Heart left ventricle (tissue), 16 donors: ENCODE measurements around the gene ZNF578. TPM values are rescaled to one million over a fixed set of nuclear protein-coding genes. Genes with fewer than 3 reads are reported as not detected.
A peak's percentile ranks its signal among the peaks of the same experiment; 100 is the strongest.
"Not testable (repeated sequence)": the region's sequence is repeated elsewhere in the genome, so short reads cannot be mapped to it uniquely, and the experiment has no call there.

Experiments used
- ATAC-seq, 4 donors: fragments of 200-7000 bp; cut with Tn5 transposase; one replicate each; pipeline ENCODE4 v1.9.1; 2020 to 2022; ENCODE audit warnings: moderate library complexity in 4 of 4, mild to moderate bottlenecking in 3 of 4, moderate number of reproducible peaks in 1 of 4
- DNase-seq, 5 donors: peaks; one replicate each; pipeline ENCODE4 v3.0.0-alpha.2; 2020
- H3K27ac ChIP-seq, 12 donors: fragments of 200-600 bp; sonication (generic) in 4 of 12; one replicate each; pipeline versions ENCODE4 v1.5.0 to v1.8.0; 2016 to 2022; ENCODE audit warnings: mild to moderate bottlenecking in 2 of 12
- H3K27me3 ChIP-seq, 9 donors: fragments of 200-600 bp; sonication (generic) in 2 of 9; one replicate each; pipeline versions ENCODE4 v1.5.1 to v1.8.0; 2016 to 2022; ENCODE audit warnings: mild to moderate bottlenecking in 3 of 9
- H3K36me3 ChIP-seq, 9 donors: fragments of 200-600 bp; sonication (generic) in 2 of 9; one replicate each; pipeline versions ENCODE4 v1.5.0 to v1.8.0; 2018 to 2022; ENCODE audit warnings: mild to moderate bottlenecking in 2 of 9
- H3K4me1 ChIP-seq, 12 donors: fragments of 200-600 bp; sonication (generic) in 4 of 12; one replicate each; pipeline versions ENCODE4 v1.5.0 to v1.8.0; 2016 to 2022; ENCODE audit warnings: mild to moderate bottlenecking in 3 of 12
- H3K4me3 ChIP-seq, 12 donors: fragments of 200-600 bp; sonication (generic) in 4 of 12; one replicate each; pipeline versions ENCODE4 v1.5.0 to v1.8.0; 2017 to 2022; ENCODE audit warnings: mild to moderate bottlenecking in 9 of 12, moderate library complexity in 4 of 12
- H3K9me3 ChIP-seq, 12 donors: fragments of 200-600 bp; sonication (generic) in 4 of 12; one replicate each; pipeline versions ENCODE4 v1.5.0 to v1.8.0; 2016 to 2022; ENCODE audit warnings: mild to moderate bottlenecking in 1 of 12
- POLR2A ChIP-seq, 2 donors: fragments of 450-650 bp; IDR thresholded peaks; one replicate each; pipeline ENCODE4 v1.6.1; 2017; ENCODE audit warnings: antibody characterized with exemption in 2 of 2, mild to moderate bottlenecking in 2 of 2, moderate library complexity in 2 of 2
- WGBS, 4 donors: extraction: QIAGEN DNeasy Blood & Tissue Kit in 2 of 4; methylation state at CpG; one replicate each; pipeline versions ENCODE4 v1.1.5 to v1.1.7; 2013 to 2018; 5-methylcytosine and 5-hydroxymethylcytosine counted together
- intact Hi-C, 10 donors: fragments of 100-400 bp; cut with DNase I; formaldehyde crosslinking; loops; one replicate each; pipeline versions ENCODE4 v1.11.1 to v1.14.2; 2022
- polyA plus RNA-seq, 2 donors: library from polyadenylated mRNA; stranded (reverse); fragments of 200-250 nt; gene quantifications; one replicate each; pipeline ENCODE4 v1.2.3, GENCODE V29; 2013
- total RNA-seq, 9 donors: library from RNA; depleted of rRNA in 2 of 9; stranded (reverse); fragments of >200 nt in 2 of 9; fragmentation: NEBNext Ultra II Directional in 3 of 9; extraction: Animal tissue kit (Norgen Biotek cat#: 25700) in 3 of 9; gene quantifications; one replicate each; pipeline versions ENCODE4 v1.1.0 to v1.2.4, GENCODE V29; 2016 to 2023
- TF ChIP-seq, protein P1 (sequence below), 12 donors: fragments of 200-600 bp; sonication (generic) in 4 of 12; IDR thresholded peaks; one replicate each; pipeline versions ENCODE4 v1.5.0 to v1.8.0; 2018 to 2022; ENCODE audit warnings: antibody characterized with exemption in 12 of 12, mild to moderate bottlenecking in 5 of 12
- donor health status: ischemic (EF 13 %, LVEDD 7.1; RV severe dilation, severe dysfunction).
- donor health status: healthy with polysubstance abuse.
- donor health status: DM: no; HTN: yes; CAD: no.
- donor health status: DM: no; HTN: no; CAD: no.
- donor health status: ischemic (EF 25% LVEDD 6.9; RV normal size, moderate dysfunction).
- donor health status: ischemic (EF 25% LVEDD 5.7; RV mildly dilated, moderate dysfunction).
- donor health status: healthy.
- donor health status: DM: yes; HTN: yes; CAD: no.
- donor health status: ischemic (EF 35%, LVEDD 5.7; RV mildly dilated, moderate dysfunction).
- donor health status: nonischemic (EF 11% LVEDD 7.7; RV severe dilation, severe dysfunction).
- donor health status: DM: yes; HTN: yes; CAD: no.
- donor health status: PGD.
- donor health status: ischemic (EF 29% LVEDD 5.4; RV normal size, mild dysfunction).
- donor health status: nonischemic (EF 23%, LVEDD 6.1; RV moderate dilation, normal function).

Gene ZNF578
- total and polyA plus RNA-seq, 11 donors, result 0.64 to 4.7 (median 2.0) TPM

DNA sequence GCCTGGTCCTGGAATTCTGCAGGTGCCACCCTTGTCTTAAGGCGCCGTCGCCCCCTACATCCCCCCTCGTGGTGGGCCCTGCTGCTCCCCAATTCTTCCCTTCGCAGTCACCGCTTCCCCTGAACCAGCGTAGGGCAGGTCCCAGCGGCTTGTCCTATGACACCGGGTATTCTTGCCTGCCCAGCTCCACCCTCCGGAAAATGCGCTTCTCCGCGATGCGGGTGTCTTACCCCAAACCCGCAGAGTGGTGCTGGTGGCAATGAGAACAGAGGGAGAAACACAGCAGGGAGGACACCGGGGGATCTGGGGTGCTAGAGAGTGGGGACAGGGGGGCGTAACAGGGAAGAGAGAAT is 83.1 kb downstream of the ZNF578 start:
- no peaks in the 10 kb centered on the region for H3K9me3 ChIP-seq
- ATAC-seq (peak in 3 of 4 donors; percentile 11 to 35 (median 20)), DNase-seq (peak in 2 of 5 donors; percentile 32 to 66)
- H3K4me1 ChIP-seq, result peaks cover 0 to 33% (median 14%) of the 10 kb centered on the region in 12 donors
- intact Hi-C loops, result no loop called here
- peaks cover 0 to 21% (median 10%) of the 10 kb centered on the region in 9 donors for H3K36me3 ChIP-seq
- no peak for TF ChIP-seq POLR2A (IDR thresholded peaks at IDR 0.05)
- TF ChIP-seq, protein P1, sequence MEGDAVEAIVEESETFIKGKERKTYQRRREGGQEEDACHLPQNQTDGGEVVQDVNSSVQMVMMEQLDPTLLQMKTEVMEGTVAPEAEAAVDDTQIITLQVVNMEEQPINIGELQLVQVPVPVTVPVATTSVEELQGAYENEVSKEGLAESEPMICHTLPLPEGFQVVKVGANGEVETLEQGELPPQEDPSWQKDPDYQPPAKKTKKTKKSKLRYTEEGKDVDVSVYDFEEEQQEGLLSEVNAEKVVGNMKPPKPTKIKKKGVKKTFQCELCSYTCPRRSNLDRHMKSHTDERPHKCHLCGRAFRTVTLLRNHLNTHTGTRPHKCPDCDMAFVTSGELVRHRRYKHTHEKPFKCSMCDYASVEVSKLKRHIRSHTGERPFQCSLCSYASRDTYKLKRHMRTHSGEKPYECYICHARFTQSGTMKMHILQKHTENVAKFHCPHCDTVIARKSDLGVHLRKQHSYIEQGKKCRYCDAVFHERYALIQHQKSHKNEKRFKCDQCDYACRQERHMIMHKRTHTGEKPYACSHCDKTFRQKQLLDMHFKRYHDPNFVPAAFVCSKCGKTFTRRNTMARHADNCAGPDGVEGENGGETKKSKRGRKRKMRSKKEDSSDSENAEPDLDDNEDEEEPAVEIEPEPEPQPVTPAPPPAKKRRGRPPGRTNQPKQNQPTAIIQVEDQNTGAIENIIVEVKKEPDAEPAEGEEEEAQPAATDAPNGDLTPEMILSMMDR (IDR thresholded peaks at IDR 0.05), result no peak
- WGBS, 4 donors, result 13 to 23% (median 14%) methylated on average over 17 of the region's 17 CpGs
- peak overlapping the region in 11 of 12 donors; percentile 49 to 83 (median 71) for H3K27ac ChIP-seq
- peak overlapping the region; percentile 24 to 71 (median 58) for H3K4me3 ChIP-seq
- no peaks in the 10 kb centered on the region for H3K27me3 ChIP-seq

- H3K4me3 ChIP-seq, H3K27me3 ChIP-seq, H3K27ac ChIP-seq, DNase-seq, intact Hi-C loops, H3K9me3 ChIP-seq, ATAC-seq: not testable (repeated sequence)
- H3K4me1 ChIP-seq, result peaks cover 0 to 34% (median 10%) of the 10 kb centered on the region in 12 donors
- WGBS, 4 donors, result 58 to 74% (median 67%) methylated on average over 4 of the region's 4 CpGs
- peaks cover 0 to 24% (median 8%) of the 10 kb centered on the region in 9 donors for H3K36me3 ChIP-seq
These were observed 85.5 kb downstream of the ZNF578 start for GRCh38 chr19:52538815-52539214.

GRCh38 chr19:52541176-52541575 is 87.8 kb downstream of the ZNF578 start:
- ATAC-seq, DNase-seq, H3K27me3 ChIP-seq, H3K4me3 ChIP-seq, intact Hi-C loops, H3K27ac ChIP-seq, H3K9me3 ChIP-seq: not testable (repeated sequence)
- WGBS, 4 donors, result 94 to 99% (median 97%) methylated on average over 5 of the region's 5 CpGs
- Histone ChIP-seq H3K4me1 (peaks cover 0 to 18% (median 0%) of the 10 kb centered on the region in 12 donors), H3K36me3 (peaks cover 0 to 46% (median 31%) of the 10 kb centered on the region in 9 donors)

DNA sequence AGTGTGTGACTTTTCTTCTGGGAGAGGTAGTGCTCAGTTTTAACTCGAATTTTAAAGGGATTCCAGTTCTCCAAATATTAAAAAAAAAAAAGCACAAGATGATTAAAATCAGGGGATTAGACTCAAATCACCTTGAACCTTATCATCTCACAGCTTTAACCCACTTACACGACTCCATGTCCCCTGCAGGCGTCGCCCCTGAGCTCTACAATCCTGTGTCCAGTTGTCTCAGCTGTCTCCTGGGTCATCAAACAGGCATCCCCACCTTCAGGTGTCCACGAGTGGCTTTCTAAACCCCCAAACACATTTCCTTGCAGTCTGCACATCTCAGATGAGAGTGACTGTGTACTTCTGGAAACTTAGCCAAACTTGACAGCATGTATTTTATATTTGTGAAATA is 88.3 kb downstream of the ZNF578 start:
- intact Hi-C loops, result no loop called here
- ATAC-seq, result no peak
- no peak overlapping the region for H3K27ac ChIP-seq
- H3K4me3 ChIP-seq, result no peak overlapping the region
- TF ChIP-seq POLR2A (IDR thresholded peaks at IDR 0.05), result no peak
- TF ChIP-seq, protein P1 (IDR thresholded peaks at IDR 0.05), result no peak
- no peaks in the 10 kb centered on the region for H3K27me3 ChIP-seq
- DNase-seq, result no peak
- peaks cover 0 to 50% (median 35%) of the 10 kb centered on the region in 9 donors for H3K36me3 ChIP-seq
- peaks cover 0 to 14% (median 0%) of the 10 kb centered on the region in 12 donors for H3K4me1 ChIP-seq
- 82 to 91% (median 87%) methylated on average over 5 of the region's 5 CpGs for WGBS, 4 donors
- H3K9me3 ChIP-seq, result peaks cover 0 to 4% (median 0%) of the 10 kb centered on the region in 12 donors

DNA sequence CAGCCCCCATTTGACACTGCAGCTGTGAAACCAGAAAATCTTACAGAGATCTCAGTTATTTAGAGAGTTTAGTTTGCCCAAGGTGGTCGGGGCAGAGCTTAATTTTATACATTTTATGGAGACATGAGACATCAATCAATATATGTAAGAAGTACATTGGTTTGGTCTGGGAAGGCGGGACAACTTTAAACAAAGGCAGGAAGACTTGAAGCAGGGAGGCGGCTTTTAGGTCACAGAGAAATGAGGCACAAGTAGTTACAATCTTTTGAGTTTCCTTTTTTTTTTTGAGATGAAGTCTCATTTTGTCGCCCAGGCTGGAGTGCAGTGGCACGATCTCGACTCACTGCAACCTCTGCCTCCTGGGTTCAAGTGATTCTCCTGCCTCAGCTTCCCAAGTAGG is 89.2 kb downstream of the ZNF578 start:
- H3K27ac ChIP-seq, result peak overlapping the region in 5 of 12 donors; percentile 19 to 61 (median 43)
- H3K4me3 ChIP-seq, result peak overlapping the region in 1 of 12 donors; percentile 19
- H3K36me3 ChIP-seq, result peaks cover 0 to 60% (median 44%) of the 10 kb centered on the region in 9 donors
- DNase-seq, H3K27me3 ChIP-seq, intact Hi-C loops, H3K4me1 ChIP-seq: not testable (repeated sequence)
- peak in 1 of 4 donors; percentile 39 for ATAC-seq
- H3K9me3 ChIP-seq, result peaks cover 0 to 10% (median 0%) of the 10 kb centered on the region in 12 donors
- 57 to 79% (median 71%) methylated on average over 6 of the region's 6 CpGs for WGBS, 4 donors
